GM19372 (cell line): Measurements from ENCODE around the gene OSBPL7.

ENCODE experiments used
- ATAC-seq: cut with Tn5 transposase; IDR thresholded peaks from one replicate; pipeline ENCODE4 v1.9.1; 2021; ENCODE audit warnings: mild to moderate bottlenecking, low read depth, moderate library complexity; ENCODE audit not compliant: unreplicated experiment

OSBPL7 gene

DNA sequence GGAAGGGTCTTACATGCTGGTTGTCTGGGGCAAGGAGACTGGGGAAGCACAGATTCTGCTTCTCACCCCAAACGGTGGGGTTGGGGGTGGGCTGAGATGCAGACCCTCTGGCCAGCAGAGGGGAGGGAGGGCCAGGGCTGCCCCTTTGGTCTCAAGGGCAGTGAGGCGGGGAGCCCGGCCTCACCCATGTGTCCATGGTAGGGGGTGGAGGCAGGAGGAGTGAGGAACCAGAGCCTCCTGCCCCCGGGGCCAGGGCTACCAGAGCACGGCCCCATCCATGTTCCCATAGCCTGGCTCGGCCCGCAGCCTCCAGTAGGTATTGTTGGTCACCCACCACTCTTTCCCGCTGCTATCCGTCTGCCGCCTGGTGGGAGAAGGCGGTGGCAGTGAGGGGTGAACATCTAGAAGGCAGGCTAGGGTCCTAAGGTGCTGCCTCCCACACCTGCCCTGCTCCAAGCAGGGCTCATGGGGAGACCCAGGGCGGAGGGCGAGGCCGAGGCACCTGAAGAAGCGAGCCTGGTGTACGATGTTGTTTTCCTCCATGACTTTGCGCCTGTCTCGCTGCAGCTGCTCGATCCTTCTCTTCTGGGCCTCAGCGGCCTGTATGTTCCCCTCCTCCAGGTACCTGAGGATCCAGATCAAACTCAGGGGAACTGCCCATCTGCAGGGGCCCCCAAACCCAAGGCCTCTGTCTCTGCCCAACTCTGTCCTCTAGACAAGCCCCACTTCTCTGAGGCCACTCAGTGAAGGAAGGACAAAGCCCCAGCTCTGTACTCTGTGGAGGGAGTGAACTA, 13.4 kb downstream of the OSBPL7 start:
- no peak for ATAC-seq

DNA sequence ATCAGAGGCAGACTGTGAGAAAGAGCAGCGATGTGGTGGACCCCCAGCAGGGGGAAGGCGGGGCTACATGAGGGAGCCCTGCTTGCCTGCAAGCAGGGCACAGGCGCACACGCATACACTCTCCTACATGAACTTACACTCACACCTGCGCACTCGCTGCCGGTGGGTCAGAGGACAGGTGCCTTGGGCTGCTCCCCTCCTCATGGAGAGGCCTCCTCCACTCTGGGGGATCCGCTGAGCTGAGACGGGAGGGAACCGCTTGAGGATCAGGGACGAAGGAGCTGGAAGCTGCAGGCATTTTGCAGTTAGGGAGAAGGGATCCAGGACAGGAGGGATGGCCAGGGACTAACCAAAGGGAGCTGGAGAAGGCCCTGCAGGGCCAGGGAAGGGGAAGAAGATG, 14.2 kb downstream of the OSBPL7 start:
- no peak for ATAC-seq

DNA sequence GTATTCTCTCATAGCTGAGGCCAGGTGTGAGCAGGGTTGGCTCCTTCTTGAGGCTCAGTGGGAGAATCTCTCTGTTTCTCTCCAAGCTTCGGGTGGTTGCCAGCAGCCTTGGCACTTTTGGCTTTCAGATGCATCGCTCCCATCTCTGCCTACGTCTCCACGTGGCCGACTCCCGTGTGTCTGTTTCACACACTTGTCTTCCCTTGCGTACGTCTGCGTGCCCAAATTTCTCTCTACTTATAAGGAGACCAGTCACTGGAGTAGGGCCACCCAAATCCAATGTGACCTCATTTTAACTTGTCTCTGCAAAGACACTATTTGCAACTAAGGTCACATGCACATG, 14.7 kb downstream of the OSBPL7 start:
- no peak for ATAC-seq

DNA sequence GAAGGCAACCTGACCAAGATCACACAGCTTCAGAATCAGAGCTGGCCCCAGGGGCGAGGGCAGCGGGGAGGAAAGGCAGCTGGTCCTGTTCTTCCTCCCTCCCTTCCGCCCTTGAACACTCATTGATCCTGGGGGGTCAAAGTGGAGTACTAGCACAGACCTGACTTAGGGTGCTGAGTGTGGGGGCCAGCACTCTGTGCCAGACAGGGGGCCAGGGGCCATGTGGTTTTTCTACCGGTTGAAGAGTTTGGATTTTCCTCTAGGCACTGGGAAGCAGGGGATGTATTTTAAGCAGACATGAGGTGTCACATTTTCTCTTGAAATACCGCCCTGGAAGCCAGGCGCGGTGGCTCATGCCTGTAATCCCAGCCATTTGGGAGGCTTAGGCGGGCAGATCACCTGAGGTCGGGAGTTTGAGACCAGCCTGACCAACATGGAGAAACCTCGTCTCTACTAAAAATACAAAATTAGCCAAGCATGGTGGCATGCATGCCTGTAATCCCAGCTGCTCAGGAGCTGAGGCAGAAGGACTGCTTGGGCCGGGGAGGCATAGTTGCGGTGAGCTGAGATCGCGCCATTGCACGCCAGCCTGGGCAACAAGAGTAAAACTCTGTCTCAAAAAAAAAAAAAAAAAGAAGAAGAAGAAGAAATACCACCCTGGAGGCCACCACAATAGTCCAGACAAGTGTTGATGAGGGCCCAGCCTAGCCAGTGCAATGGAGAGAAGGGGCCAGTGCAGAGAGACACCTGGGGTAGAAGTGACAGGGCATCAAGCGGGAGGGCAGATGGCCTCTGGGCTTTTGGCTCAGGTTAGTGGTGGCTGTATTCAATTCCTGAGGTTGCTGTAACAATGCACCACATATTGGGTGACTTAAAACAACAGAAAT, 15.3 kb downstream of the OSBPL7 start:
- ATAC-seq: no peak

DNA sequence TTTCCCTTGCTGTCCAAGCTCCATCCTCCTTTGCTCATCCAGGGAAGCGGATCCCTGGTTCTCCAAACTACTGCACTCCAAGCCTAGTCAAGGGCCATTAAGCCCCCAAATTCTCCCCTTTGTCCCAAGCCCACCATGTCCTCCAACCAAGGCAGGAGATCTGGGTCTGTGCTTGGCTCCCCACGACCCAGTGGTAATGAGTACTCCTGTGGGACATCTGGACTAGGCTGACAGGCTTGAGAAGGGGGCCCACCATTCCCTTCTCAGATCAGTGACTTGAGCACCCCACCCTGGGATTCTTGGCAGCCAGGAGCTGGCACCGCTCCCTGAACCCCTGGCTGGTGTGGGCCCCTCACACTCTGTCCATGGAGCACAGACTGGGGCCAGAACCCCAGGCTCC, 17.1 kb downstream of the OSBPL7 start:
- ATAC-seq: no peak

DNA sequence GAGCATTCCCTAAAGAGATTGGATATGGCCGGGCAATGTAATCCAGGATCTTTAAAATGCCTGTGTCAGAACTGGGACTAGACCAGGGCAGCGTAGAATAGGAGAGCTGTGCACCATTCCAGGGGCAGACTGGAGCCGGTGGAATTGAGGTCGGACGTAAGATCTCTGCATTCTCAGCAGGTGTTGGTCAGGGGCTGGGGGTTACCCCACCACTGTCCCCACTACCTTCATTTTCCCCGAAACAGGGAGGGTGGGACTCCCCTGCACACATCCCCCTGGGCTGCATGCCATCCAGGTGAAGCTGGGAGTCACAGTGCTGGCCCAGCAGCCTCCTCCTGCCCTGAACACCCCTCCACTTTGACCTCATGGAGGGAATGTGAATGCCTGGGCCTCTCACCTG, 17.8 kb downstream of the OSBPL7 start:
- no peak for ATAC-seq

DNA sequence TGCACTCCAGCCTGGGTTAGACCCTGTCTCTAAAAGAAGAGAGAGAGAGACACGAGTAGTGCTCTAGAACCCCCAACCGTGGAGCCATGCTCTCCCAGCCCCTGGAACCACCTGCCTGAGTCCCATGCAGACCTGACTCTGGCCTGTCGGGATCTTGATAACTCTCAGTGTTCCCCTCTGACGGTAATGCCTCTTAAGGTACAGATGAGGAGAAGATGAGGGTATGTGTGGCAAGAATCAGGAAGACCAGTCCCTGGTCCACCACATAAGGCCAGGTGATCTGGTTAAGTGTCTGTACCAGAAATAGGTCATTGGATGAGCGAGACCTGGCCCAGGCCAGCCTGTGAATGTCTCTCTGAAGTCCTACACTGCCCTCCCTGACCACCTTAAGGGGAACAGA, 18.4 kb downstream of the OSBPL7 start:
- ATAC-seq: no peak

DNA sequence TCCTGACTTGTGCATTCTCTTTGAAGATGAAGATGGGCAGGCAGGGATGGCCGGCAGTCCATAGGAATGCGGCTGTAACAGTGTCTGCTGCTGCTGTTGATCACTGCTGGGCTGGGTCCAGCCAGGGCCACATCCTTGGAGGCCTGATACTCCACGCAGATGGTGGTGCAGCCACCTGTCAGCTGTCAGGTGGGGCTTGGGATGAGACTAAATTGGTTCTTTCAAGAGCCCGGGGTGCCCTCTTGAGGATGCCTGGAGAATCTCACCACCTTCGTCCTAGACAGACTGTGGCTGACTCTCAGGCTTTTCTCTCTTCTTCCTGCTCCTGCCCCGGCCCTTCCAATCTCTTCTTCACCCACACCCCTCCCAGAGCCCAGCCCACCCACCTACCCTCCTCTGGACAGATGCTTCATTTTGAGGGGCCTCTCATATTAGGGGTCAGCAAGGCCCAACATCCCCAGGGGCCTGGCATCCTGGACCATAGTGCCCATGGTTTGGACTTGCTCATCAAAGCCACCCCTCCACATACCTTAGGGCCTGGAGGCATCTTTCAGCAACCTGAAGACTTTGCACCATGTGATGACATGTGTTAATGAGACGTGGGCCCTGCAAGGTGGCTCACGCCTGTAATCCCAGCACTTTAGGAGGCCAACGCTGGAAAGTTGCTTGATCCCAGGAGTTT, 19.1 kb downstream of the OSBPL7 start:
- ATAC-seq: no peak

DNA sequence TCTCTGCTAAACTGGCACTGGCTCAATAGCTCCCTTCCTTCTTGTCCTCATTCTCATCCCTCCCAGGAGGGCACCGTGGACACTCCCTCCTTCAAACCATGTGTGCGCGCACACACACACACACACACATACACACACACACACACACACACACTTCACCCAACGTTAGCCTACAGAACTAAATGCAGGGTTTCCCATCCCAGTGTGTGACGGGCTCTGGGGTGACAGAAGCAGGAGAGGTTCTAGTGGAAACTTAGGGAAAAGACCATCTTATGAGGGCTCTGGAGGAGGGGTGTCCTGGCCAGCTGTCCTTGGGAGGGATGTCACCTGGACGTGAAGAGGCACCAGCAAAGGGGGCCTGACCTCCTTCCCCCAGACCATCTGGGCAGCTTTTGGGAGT, 19.7 kb downstream of the OSBPL7 start:
- ATAC-seq: no peak

DNA sequence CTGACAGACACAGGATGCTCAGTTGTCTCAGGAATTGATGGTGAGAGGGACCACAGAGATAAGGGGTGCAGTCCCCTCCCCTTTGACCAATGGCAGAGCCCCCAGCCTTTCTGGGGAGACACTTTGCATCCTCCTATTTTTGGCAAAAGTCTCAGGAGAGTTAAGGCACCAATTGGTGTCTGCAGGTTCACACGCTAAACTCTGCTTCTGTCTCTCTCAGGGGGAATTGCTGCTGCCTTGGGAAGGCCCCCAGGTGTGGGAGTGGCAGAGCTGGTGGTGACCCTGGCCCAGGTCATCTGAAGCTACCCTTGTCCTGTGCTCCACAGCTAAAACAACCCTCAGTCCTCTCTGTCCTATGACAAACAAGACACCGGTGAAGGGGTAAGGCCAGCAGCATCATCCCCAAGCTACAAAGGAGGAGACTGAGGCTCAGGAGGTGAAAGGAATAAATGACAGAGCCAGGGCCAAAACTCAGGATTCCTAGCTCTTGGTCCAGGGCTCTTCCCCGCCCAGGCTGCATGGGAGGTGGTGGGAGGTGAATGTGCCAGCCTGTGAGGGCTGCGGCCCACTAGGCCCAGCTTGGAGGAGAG, 20.3 kb downstream of the OSBPL7 start:
- ATAC-seq: no peak

DNA sequence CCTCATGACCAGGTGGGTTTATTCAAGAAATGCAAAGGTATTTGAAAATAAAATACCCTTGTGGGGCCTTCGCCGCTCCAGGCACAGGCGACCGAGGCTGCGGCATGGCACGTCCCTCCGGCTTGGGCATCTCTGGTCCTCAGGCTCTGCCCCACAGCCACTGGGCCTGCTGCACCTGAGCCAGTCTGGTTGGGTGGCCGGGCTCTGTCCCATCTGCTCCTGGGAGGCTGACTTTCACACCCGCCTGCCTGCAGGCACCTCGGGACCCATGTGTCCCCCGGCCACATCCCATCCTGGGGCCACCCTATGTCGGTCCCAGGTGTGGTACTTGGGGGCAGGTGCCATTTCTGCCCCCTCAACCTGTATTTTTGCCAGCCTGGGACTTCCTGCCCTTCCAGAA, 20.9 kb downstream of the OSBPL7 start:
- ATAC-seq: no peak

DNA sequence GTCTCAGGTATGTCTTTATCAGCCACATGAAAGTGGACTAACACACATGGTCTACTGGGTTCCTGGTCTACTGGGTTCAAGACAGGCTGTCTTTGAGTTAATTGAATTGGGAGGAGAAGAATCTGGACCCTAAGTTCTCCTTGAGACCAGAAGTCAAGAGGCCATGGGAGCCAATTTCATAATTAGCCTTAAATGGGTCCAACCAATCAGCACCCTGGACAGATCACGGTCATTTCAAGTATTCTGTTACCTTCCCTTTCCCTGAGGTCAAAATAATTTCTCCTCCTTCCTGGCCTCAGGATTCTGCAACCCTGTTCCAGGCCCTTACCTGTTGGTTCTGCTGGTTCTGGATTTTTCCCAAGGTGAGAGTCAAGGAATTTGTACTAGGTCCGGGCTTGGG, 23.8 kb downstream of the OSBPL7 start:
- ATAC-seq: no peak

DNA sequence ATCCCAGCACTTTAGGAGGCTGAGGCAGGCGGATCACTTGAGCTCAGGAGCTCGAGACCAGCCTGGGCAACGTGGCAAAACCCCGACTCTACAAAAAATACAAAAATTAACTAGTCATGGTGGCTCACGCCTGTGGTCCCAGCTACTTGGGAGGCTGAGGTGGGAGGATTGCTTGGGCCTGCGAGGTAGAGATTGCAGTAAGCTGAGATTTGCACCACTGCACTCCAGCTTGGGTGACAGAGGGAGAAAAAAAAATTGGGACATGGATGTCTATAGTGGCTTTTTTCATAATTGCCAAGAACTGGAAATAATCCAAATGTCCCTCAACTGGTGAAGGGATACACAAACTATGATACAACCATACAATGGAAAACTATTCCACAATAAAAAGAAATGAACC, 28.6 kb downstream of the OSBPL7 start:
- ATAC-seq: no peak

DNA sequence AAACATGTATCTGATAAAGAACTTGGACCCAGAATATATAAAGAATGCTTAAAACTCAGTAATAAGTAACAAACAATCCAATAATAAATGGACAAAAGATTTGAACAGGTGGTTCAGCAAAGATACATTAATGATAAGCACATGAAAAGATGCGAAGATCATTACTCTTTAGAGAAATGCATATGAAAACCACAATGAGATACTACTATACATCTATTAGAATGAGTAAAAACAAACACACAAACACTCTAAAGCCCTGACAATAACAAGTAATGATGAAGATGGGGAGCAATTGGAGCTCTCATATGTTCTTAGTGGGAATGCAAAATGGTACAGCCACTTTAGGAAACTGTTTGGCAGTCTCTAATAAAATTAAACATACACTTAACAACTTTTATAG, 29.1 kb downstream of the OSBPL7 start:
- no peak for ATAC-seq

DNA sequence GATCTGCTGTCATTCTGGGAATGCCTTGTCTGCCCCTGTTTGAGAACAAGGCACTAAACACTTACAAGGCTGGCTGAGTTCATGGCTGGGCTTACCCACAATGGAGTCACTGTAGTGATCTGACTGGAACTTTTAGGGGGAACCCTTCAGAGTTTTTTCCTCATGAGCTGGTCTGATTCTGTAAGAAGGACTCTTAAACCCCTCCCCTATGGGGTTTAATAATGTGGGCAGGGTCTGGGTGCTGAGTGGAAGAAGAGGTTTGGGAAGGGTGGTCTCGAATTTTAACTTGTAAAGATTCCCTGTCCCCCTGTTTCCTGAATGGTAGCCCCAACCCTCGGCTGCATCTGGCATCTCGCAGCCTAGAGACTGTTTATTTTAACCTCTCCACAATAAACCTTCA, 30.6 kb downstream of the OSBPL7 start:
- no peak for ATAC-seq

DNA sequence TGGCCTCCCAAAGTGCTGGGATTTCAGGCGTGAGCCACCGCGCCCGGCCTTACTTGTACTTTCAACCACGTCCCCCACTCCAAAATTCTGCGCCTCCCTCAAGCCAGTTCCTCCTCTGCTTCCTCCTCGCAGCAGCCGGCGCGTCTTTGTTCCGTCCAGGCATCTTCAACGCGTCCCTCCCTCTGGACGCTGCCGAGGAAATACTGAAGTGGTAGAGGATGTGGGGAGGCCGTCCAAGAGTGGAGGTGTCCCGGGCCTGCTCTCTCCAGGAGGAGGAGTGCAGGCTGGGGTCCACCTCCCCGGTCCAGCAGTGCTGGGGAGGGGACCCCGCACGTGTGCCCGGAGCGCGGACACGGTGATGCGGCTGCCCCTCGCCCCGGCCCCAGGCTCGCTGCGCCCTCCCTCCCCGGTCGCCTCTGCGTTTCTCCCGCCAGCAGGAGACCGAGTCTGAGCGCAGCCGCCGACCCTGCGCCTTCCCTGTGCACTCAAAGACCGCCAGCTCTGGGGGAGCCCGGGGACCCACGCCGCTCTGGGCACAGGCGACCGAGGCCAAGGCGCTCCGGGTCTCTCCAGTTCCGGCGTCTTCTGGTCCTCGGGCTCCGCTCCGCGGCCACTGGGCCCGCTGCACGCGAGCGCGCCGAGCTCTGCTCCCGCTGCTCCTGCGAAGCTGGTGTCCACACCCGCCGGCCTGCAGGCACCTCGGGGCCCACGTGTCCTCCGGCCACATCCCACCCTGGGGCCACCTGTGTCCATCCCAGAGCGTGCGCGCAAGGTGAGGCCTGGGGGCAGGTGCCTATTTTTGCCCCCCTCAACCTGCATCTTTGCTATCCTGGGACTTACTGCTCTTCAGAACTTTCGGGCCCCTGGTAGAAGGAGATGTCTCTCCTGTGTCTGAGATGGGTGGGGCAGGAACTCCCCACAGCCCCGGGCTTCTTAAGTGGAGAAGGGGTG, 31.7 kb downstream of the OSBPL7 start:
- ATAC-seq: no peak

DNA sequence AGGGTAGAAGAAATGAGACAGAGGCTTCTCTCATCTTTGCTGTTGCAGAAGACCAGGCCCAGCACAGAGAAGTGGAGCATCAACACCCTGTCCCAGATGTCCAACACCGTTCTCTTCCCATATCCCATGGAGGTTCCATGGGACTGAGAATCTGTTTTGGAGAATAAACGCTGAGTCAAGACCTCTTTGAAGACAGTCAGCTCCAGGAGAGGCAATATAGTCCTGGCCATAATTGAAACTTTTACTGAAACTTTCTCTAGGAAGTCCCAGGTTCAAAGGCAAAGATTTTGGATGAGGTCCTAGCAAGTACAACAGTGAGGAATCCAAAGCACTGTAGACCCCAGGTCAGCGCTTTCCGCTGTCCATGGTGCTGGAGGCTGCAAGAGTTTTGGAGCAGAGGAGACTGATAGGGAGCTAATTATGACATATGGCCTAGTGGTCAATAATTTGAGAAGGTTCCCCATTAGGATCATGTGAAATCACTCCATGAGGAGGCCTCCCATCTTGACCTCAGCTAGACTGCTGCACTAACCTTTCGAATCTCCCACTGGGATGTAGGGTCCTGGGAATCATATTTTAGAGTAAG, 36.0 kb downstream of the OSBPL7 start:
- ATAC-seq: no peak

DNA sequence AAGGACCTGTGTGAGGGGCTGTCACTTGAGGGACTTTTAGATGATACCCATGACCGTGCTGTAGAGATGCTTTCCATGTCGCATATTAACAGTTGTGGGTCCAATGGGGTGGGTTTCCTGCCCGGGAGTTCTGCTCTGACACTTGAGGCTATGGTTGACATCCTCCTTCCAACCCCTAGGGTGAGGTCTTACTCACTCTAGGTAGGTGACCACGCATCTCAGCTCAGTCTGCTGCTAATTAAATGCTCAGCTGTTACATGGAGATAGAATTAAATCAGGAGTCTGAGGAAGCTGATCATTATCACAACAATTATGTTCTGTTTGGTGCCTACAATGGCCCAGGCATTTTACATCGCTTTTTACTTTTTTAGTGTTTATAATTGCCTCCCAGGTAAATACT, 40.2 kb downstream of the OSBPL7 start:
- no peak for ATAC-seq

DNA sequence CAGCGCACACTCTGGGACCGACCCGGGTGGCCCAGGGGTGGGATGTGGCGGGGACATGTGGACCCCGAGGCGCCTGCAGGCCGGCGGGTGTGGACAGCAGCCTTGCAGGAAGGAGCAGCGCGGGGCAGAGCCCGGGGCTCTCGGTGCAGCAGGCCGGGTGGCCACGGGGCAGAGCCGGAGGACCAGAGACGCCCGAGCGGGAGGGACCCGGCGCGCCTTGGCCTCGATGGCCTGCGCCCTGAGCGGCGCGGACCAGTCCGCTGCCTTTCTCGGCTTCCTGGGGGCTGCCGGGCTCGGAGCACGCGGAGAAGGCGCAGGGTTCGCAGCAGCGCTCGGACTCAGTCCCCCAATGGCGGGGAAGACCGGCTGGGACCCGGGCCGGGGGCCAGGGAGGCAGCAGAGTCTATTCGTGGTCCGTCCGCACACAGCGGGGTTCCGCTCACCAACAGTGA, 43.4 kb downstream of the OSBPL7 start:
- no peak for ATAC-seq
